Fibroblast of skin of left biceps (primary cell): ENCODE results near the gene CNTNAP2.

ENCODE experiments used
- DNase-seq, 2 experiments: peaks; one replicate each; pipeline ENCODE4 v3.0.0-alpha.2; 2013; ENCODE audit warnings: low read depth in 2 of 2

Gene CNTNAP2

DNA sequence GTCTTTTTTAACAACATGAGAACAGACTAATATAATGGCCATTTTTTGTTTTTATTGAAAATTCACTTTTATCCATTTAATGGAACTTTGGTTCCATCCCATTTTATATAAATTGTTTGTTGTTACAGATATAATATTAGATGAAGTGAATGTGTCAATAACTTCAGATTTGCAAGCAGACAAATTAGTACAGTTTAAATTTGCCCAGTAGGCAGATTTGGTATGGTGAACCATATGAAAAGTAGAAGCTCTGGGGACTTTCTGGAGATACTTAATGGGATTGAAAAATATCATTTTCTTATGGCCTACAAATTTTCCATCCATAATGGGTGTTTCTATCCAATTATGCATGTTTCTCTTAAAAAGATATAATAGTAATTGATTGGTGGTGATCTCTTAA, 1277.7 kb downstream of the CNTNAP2 start:
- DNase-seq: no peak

DNA sequence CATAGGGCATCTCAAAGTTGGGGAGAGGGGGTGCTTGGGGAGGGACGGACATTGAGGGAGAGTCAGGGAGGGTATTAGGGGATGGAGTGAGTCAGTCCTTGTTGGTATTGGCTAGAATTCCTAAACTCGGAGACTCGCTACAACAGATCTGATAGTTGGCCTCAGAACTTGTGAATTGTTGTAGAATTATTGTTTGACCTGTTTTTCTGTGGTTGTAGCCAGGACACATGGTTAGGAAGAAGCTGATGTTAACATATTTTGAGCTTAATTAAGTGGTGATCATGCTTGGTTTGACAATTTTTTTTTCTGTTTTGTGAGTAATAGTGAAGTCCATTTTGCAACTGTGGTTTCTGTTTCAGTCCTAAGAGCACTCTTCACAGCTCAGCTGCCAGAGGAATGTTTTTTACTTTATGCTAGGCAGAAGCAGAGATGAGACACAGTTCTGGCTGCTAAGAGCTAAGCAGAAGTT, 1283.7 kb downstream of the CNTNAP2 start:
- peak in 1 of 2 experiments; percentile 49 for DNase-seq

DNA sequence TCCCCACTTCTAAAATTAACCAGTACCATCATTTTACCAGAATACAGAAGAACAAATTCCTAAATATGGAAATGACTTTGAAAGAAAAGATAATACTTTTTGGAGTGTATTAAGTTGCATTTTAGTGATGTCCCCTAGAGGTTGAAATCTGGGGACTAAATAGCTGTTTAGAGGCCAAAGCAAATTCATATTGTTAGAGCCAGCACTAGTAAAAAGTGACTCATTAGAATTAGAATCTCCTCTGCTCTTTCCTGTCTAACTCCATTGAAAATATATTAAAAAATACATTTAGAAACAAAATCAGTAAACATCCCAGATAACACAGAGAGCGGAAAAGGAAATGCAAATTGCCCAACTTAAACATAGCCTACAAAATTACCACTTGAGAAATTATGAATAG, 1284.3 kb downstream of the CNTNAP2 start:
- no peak for DNase-seq

DNA sequence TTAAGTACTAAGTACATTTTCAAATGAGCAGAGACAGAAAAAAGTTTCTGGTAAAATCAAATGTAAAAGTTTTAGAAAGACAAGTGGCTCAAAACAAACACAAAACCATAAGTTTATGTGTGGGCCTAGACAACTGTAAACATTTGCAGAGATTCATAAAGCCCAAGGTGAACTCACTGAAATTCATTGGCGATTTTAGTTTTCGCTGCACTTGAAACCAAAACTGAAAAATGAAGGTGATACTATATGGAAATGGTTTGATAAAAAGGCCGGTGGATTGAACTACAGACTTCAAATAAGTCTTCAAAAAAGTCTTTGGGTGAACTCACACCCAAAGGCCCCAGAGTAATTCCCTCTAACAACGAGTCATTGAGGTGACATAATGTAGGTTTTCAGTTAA, 1289.0 kb downstream of the CNTNAP2 start:
- no peak for DNase-seq

DNA sequence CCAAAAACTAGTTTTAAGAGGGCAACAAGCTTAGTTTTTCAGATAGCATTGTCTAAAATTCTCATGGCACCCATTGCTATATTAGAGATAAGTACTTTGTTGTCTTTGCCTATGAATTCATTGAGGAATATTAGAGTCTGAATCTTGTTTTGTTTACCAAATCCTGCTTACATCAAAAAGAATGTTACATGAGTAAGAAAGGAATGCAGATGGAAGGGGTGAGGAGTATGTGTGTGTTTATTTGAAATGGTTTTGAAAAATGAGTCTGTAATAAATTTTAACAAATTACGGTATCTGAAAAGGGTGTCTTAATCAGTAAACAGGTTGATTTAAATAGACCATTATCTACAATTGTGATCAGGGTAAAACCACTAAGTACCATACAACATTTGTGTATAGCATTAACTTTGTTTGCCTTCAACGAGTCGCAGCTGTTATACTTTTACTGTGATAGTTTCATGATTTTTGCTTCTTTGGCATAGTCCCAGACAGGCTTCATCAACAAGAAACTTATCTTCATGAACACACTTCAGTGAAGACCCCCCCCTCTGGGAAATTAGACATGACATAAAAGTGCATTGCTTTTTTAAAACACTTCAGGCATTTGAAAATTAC, 1290.0 kb downstream of the CNTNAP2 start:
- no peak for DNase-seq

DNA sequence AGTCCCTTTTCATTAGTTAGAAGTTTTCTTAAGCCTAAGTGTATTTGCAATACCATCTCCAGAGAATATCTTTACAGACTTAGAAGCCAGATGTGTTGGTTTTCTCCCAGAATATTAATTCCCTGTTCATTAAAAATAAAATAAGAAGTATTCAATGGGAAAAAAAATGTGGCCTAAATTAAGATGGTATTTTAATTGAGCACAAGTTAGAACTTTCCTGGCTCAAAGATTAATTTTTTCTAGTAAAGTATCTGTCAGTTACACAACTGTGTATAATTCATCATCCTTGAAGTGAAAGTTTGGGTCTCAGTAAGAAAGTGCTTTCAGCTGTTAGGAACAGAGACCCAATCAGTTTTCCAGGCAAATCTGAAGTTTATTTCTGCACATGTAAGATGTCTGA, 1294.5 kb downstream of the CNTNAP2 start:
- DNase-seq: peak in 1 of 2 experiments; percentile 63

DNA sequence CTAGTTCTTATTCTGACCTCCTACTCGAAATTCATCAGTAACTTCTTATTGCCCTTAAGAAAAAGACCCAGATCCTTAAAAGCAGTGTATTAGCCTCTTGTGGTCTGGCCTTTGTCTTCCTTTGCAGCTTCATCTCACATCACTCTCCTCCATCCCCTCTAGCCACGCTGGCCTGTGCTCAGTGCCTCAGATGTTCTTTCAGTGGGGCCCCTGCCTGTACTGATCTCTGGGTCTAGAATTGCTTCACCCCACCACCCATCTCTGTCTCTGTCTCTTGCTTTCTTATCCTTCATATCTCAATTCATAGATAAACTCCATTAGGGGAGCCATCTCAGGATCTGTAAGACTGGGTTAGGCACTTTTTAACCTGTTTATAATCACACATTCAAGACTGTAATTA, 1295.5 kb downstream of the CNTNAP2 start:
- DNase-seq: no peak

DNA sequence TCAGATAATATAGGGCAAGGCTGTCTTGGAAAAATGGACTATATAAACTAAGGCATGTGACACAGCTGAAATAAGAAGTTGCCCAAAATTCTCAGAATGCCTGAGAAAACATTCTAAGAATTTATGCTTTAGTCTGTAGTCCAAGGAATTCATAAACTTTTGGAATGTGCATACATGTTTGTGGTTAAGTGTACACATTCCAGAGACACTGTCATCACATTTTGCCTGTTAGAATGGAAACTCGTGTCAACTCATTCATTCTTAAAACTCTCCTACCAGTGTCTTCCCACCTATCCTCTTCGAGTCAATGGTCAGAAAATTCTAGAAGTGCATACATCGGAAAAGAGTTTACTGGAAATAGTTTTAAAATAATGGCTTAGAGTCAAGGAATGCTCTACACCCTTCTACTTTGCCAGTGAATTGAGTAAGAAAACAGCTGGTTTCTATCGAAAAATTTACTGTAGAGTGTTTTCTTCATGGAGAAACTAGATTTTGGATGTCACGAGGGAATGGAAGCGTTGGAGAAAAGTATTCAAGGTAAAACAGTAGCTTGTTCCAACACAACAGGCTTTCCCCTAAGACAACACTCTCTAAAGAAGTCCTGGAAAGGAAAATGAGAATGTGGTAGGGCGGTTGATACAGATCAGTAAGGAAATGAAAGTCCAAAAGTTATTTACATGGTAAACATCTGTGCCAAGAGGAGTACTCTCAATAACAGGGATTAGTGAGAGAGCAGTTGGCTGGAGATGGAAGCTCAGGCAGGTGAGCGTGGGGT, 1296.4 kb downstream of the CNTNAP2 start:
- DNase-seq: peak; percentile 94 to 95

DNA sequence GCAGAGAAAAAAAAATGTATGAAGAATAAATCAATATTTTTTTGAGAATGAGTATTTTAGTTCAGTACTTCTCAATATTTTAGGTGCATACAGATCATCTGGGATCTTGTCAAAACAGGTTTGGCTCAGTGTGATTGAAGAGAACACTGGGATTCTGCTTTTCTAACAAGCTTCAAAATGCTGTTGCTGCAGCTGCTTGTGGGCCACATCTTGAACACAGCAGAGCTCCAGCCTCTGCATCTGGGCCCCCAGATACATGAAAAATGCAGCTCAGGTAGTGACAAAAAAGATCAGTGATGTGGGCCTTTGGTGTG, 1296.9 kb downstream of the CNTNAP2 start:
- DNase-seq: no peak

DNA sequence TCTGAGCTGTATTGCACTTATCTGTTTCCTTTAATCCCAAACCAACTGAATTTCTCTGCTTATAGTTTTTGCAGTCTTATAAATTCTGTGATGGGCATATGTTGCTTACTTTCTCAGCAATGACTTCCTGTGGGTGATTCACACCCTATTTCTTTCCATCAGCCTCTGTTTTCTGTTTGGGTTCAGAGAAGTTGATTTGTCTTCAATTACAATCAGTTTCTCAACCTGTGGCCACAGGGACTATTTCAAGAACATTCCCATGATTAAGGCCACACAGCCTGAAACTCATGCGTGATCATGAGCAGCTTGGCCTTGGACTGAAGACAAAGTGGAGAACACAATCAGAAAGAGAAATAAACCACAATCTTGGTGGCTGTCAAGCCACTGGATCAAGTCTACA, 1299.4 kb downstream of the CNTNAP2 start:
- DNase-seq: no peak

DNA sequence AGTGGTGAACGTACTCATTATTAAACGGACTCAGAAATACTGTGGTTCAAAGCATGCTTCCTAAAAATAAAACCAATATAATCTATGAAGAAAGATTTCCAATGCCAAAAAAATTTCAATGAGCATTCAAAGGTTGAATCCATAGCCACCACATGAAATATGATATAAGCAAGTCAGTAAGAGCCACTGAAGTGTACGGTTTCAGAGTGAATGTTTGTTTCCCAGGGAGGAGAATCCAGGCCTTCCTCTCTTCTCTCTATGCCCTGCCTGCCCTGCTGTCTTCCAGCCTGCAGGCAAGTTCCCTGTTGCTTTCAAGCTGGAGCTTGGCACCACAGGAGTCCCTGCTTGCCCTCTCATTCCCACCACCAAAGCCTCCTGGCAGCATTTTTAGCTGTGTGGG, 1302.4 kb downstream of the CNTNAP2 start:
- DNase-seq: no peak

DNA sequence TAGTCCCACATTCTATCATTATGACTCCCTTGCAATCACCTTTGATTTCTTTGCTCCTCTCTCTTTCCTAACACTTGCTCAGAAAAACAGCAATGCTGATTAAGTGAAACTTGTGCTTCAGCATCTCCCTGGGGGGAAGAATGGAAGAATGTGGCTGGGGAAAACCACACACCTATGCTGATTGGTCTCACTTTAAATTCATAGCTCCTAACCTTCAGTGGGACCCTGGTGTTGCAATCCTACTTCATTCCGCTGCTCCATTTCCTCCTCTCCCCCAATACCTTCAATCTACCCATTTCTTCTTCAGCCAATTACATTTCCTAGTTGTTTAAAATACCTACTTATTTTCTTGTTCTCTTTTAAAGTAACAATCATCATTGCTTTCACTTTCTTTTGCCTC, 1307.3 kb downstream of the CNTNAP2 start:
- no peak for DNase-seq

DNA sequence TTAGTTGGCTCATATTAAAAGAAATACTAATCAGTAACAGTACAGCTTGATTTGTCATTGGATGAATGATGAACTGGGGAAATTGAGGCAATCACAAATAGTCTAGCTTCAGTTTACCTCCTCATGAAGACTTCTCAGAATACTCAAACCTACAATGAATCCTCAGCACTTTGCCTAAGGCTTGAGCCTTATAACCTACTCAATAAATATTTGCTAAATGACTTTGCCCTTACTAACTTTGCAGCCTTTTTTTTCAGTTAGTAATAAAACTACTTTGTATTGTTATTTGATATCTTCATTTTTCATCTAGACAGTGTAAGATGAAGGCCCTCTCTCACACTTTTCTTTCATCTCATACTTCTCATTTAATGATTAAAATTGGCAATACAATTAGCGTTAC, 1311.5 kb downstream of the CNTNAP2 start:
- DNase-seq: no peak

DNA sequence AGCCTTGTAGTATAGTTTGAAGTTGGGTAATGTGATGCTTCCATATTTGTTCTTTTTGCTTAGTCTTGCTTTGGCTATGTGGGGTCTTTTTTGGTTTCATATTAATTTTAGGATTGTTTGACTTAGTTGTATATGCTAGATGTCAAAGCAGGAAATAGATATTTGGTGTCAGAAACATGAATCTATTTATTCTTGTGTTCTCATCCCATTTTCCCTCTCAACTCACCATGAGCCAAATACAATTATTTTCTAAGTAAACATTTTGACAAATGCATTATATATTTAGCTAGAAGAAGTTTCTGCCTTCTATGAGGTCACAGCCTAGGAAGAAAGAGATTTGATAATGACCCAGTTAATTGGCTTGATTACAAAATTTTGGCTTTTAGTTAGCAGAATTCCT, 1313.4 kb downstream of the CNTNAP2 start:
- no peak for DNase-seq

DNA sequence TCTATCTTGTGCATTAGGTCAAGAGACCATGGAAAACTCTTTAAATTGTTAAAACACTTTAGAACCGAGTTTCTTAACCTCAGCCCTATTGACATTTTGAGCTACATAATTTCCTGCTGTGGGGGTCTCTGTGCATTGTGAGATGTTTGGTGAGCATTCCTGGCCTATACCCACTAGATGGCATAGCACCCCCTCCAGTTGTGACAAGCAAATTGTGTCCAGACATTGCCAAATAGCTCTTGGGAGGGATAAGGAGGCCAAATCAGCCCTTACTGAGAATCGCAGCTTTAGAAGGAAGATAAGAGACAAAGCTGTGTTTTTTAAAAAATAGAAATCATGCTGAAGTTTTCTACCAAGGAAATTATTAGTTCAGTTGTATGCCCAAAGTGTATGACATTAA, 1315.5 kb downstream of the CNTNAP2 start:
- DNase-seq: peak in 1 of 2 experiments; percentile 27

DNA sequence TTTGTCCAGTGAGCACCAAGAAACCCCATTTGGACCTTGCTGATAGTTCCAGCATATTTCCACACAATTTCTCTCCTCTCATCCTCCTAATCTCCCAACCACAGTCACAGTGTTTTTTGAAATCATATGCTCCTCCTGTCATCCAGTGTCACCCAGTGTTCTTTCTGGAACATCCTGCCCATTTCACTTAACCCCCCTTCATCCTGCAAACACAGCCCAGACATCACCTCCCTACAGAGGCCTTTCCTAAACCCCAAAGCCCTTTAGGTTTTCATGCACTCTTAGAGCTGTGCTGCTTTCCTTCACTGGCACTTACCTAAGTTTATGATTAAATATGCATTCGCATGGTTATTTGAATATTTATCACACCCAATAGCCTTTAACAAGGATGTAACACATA, 1316.0 kb downstream of the CNTNAP2 start:
- no peak for DNase-seq

DNA sequence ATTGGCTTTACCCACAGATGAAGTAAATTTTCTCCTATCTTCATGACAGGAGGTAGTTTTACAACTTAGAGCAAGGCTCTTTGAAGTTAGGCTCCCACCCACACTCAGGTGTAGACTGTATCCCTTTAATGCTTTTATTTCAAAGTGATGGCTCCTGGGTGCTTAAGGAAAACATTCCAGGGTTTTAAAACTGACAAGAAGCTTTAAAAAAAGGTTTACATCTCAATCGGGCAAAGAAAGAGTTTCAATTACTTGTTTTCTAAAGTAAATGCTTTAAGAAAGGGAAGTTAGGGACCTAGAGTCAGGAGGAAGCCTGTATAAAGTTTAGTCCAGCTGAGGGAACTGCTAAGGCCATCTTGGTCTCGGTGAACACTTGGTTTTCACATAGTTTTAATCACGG, 1320.1 kb downstream of the CNTNAP2 start:
- no peak for DNase-seq

DNA sequence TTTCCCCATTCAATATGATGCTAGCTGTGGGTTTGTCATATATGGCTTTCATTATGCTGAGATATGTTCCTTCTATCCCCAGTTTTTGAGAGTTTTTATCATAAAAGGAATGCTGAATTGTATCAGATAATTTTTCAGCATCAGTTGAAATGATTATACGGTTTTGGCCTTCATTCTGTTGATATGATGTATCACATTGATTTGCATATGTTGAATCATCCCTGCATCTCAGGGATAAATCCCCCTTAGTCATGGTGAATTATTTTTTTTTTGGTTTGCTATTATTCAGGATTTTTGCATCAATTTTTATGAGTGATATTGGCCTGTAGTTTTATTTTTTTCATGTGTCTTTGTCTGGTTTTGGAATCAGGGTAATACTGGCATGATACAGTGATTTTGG, 1321.6 kb downstream of the CNTNAP2 start:
- DNase-seq: peak in 1 of 2 experiments; percentile 16

DNA sequence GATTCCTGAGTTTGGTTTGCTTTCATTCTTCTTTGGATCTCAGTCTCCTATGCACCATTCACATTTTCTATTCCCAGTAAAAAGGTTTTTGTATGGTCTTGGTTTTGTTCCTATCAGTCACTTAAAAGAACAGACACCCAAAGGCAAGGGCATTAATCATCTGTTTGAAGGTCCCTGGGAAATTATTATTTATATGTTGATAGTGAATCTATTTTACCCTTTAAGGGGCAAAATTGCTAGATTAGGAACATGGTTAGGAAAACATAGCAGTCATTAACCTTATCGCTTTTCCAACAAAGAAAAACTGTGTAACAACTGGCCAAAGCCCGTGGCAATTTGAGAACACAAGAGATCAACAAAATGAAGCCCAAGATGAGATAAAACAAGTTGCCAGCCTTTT, 1327.3 kb downstream of the CNTNAP2 start:
- DNase-seq: no peak

DNA sequence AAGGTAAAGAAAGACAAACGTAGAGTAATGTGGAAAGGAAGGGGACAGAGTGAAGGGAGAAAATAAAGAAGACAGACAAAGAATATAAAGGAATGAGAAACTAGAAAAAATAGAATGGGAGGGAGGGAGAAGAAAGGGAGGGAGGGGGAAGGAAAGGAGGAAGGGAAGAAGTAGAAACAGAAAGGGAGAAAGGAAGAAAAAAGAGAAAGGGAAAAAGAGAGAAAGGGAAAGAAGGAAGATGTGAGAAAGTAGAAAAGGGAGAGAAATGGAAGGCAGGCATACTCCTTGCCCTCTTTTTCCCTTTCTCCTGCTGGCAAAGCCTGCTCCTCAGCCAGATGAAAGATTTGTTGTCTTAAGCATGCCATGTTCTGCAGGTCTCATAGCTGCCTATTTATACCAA, 1336.2 kb downstream of the CNTNAP2 start:
- no peak for DNase-seq

DNA sequence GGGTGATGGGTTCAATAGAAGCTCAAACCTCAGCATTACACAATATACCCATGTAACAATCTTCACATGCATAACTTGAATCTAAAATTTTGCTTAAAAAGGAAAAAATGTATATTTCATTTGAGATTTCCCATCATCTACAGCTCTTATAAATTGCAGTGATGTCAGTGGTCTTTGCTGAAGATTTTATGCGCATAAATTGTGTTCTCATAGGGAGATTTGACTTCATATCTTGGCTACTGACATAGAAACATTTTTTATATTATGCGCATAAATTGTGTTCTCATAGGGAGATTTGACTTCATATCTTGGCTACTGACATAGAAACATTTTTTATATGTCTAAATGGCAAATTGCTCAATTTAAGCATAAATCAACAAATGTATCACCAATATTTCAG, 1348.6 kb downstream of the CNTNAP2 start:
- no peak for DNase-seq

DNA sequence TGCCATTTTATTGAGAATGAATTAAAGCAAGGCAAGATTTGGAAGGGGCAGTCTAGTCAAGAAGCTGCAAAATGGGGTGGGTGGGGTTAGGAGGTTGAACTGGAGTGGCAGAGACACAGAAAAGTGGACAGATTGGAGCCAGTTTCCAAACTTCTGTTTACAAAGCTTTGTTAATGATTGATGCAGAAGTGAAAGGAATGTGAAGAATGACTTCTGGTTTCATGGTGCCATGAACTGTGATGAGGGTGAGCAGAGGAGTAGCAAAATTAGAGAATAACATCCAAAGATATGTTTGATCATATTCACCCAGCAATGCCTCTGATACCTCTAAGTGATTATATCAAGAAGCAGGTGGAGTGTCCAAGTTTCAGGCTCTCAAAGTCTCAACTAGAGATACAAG, 1356.0 kb downstream of the CNTNAP2 start:
- no peak for DNase-seq

DNA sequence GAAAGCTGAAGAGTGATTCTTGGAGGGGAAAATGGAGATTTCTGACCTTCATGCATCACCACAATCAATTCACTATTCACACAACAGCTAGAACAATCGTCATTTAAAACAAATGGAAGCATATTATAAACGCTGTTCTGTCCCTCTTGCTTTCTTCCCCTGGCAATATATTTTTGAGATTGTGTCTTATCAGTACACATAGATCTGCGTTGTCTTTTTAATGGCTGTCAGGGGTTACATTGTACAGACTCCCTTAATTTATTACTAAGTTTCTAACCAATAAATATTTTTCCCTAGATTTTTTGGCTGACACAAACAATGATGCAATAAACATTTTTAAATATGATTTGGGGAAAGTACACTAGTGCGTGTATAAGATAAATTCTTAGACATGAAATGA, 1358.3 kb downstream of the CNTNAP2 start:
- no peak for DNase-seq

DNA sequence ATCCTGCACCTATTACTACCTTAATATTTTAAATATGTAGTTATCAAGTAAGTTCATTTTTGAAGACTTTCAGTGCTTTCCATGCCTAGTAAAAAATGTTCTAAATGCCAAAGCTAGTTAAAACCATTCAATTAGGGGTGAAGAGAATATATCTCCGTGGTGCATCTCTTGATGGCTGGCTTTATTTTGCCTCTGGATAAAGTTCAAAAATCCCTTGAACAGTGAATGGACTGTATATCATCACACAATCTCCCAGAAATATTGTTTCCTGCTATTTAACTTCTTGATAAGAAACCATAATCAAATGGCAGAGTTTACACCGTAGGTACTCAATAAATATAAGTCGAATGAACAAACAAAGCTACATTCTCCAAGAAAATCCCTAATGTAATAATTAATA, 1360.9 kb downstream of the CNTNAP2 start:
- DNase-seq: no peak
